Endothelial cell of umbilical vein (primary cell): ENCODE measurements around the gene UPF2. TPM values are rescaled to one million over a fixed set of nuclear protein-coding genes. Genes with fewer than 3 reads are reported as not detected.

ENCODE experiments used
- BruUV-seq: library from RNA; stranded (reverse); fragments of 400-500 nt; replicated peaks from 2 replicates; lab custom pipeline; 2021; lab: Mats Ljungman, UMichigan
- CTCF ChIA-PET: fragments of 300-600, 350-600 bp; sonication (Branson Sonifier 250); formaldehyde crosslinking; loops from one replicate; lab custom pipeline; 2021; ENCODE audit warnings: antibody characterized with exemption, inconsistent platforms; lab: Charles Lee
- POLR2A ChIA-PET: fragments of 300-600, 350-600 bp; sonication (Branson Sonifier 250); formaldehyde crosslinking; loops from one replicate; lab custom pipeline; 2021; ENCODE audit warnings: antibody characterized with exemption, inconsistent platforms; lab: Charles Lee
- DNase-seq: peaks from one replicate; pipeline ENCODE4 v3.0.0-alpha.2; 2011; ENCODE audit warnings: low read depth, low spot score
- FAIRE-seq: peaks from 2 replicates; lab custom pipeline; 2011; peaks lifted over from hg19 to GRCh38; lab: Jason Lieb, UNC
- H2AFZ ChIP-seq: 2 replicates; pipeline ENCODE4 v1.6.0; 2012; ENCODE audit warnings: low read depth, low read length, control low read depth, inconsistent platforms
- H3K27ac ChIP-seq: 2 replicates; pipeline ENCODE4 v1.5.1; 2011; ENCODE audit warnings: low read depth, mild to moderate bottlenecking, control low read depth, low read length, moderate library complexity; ENCODE audit not compliant: insufficient read depth
- H3K27me3 ChIP-seq, 2 experiments: 2 replicates each; pipeline versions ENCODE4 v1.6.0 to v1.6.1; 2011; ENCODE audit warnings: low read length in 2 of 2, mixed read lengths in 1 of 2; ENCODE audit not compliant: control insufficient read depth in 2 of 2, insufficient read depth in 2 of 2
- H3K36me3 ChIP-seq, 2 experiments: 2 replicates in 1 of 2; 3 replicates in 1 of 2; pipeline ENCODE4 v1.5.1; 2011; ENCODE audit warnings: low read length in 2 of 2, mild to moderate bottlenecking in 1 of 2, moderate library complexity in 1 of 2; ENCODE audit not compliant: control insufficient read depth in 2 of 2, insufficient read depth in 2 of 2; ENCODE audit errors: extremely low read depth in 1 of 2
- H3K4me1 ChIP-seq: 3 replicates; pipeline ENCODE4 v1.5.1; 2011; ENCODE audit warnings: mild to moderate bottlenecking, low read length; ENCODE audit not compliant: control insufficient read depth, insufficient read depth; ENCODE audit errors: extremely low read depth
- H3K4me2 ChIP-seq: 2 replicates; pipeline ENCODE4 v1.6.1; 2011; ENCODE audit warnings: low read length, control low read depth, mixed read lengths; ENCODE audit not compliant: insufficient read depth
- H3K4me3 ChIP-seq, 3 experiments: fragments of 200-600 bp in 1 of 3; sonication (generic), shearing (Covaris generic) in 1 of 3; replicated peaks in 1 of 3; 2 replicates each; pipeline ENCODE4 v1.5.1; 2011 to 2016; ENCODE audit warnings: control low read depth in 3 of 3, low read length in 3 of 3, mild to moderate bottlenecking in 2 of 3, inconsistent platforms in 1 of 3, low read depth in 1 of 3, moderate library complexity in 1 of 3; ENCODE audit not compliant: insufficient read depth in 1 of 3
- H3K79me2 ChIP-seq: 2 replicates; pipeline ENCODE4 v1.6.0; 2012; ENCODE audit warnings: low read length, inconsistent platforms; ENCODE audit not compliant: control insufficient read depth, insufficient read depth
- H3K9ac ChIP-seq: replicated peaks from 2 replicates; pipeline ENCODE3; 2011; ENCODE audit warnings: low read length, control low read depth; ENCODE audit not compliant: insufficient read depth; ENCODE audit errors: extremely low read depth
- H3K9me1 ChIP-seq: replicated peaks from 3 replicates; pipeline ENCODE4 v1.6.0; 2011; ENCODE audit warnings: mild to moderate bottlenecking, low read length; ENCODE audit not compliant: control insufficient read depth, insufficient read depth; ENCODE audit errors: extremely low read depth
- H3K9me3 ChIP-seq: replicated peaks from 2 replicates; pipeline ENCODE4 v1.5.1; 2012; ENCODE audit warnings: low read length, inconsistent platforms; ENCODE audit not compliant: control insufficient read depth, insufficient read depth
- H4K20me1 ChIP-seq: replicated peaks from 2 replicates; pipeline ENCODE3; 2011; ENCODE audit warnings: mild to moderate bottlenecking, low read length; ENCODE audit not compliant: control insufficient read depth, insufficient read depth; ENCODE audit errors: extremely low read depth
- EZH2 ChIP-seq: IDR thresholded peaks from 2 replicates; pipeline ENCODE4 v1.6.1; 2012; ENCODE audit warnings: borderline replicate concordance, low read depth, mild to moderate bottlenecking, moderate library complexity, low read length, inconsistent platforms; ENCODE audit not compliant: severe bottlenecking
- FOS ChIP-seq: IDR thresholded peaks from 2 replicates; pipeline ENCODE4 v1.6.1; 2011; ENCODE audit warnings: mild to moderate bottlenecking, low read length, moderate library complexity, borderline replicate concordance; ENCODE audit not compliant: insufficient read depth
- GATA2 ChIP-seq: IDR thresholded peaks from 2 replicates; pipeline ENCODE4 v1.7.0; 2011; ENCODE audit warnings: low read depth, mild to moderate bottlenecking, moderate library complexity, mixed read lengths, low read length; ENCODE audit not compliant: insufficient read length, insufficient read depth
- JUN ChIP-seq: IDR thresholded peaks from 2 replicates; pipeline ENCODE4 v1.6.1; 2011; ENCODE audit warnings: borderline replicate concordance, low read depth; ENCODE audit not compliant: insufficient read length, insufficient read depth
- MAX ChIP-seq: IDR thresholded peaks from 2 replicates; pipeline ENCODE4 v1.6.1; 2011; ENCODE audit not compliant: insufficient read depth, insufficient read length
- MYC ChIP-seq: IDR thresholded peaks from one replicate; pipeline ENCODE4 v1.6.1; 2011; ENCODE audit warnings: mild to moderate bottlenecking, low read depth, low read length
- POLR2A ChIP-seq: IDR thresholded peaks from 2 replicates; pipeline ENCODE4 v1.6.1; 2012; ENCODE audit warnings: low read depth, mild to moderate bottlenecking, control low read depth, low read length
- POLR2AphosphoS5 ChIP-seq: IDR thresholded peaks from 2 replicates; pipeline ENCODE4 v1.6.1; 2012; ENCODE audit warnings: low read depth, mild to moderate bottlenecking, control low read depth, low read length, moderate library complexity; ENCODE audit not compliant: insufficient read depth
- dilution Hi-C: fragments of 300-500 bp; cut with MboI; formaldehyde crosslinking; loops from one replicate; pipeline ENCODE4 v1.15.0; 2019; ENCODE audit warnings: low sequenced_read_pairs; ENCODE audit not compliant: extremely low pct_ligation_motif_present
- intact Hi-C: fragments of 100-400 bp; cut with micrococcal nuclease; formaldehyde crosslinking; loops from one replicate; pipeline ENCODE4 v1.10.0; 2022
- polyA plus RNA-seq, 4 experiments: library from polyadenylated mRNA; depleted of rRNA in 3 of 4; stranded (reverse) in 3 of 4; unstranded in 1 of 4; fragments of >200 nt; gene quantifications; 2 replicates each; pipeline versions ENCODE4 v1.2.1 to v1.2.3, GENCODE V29; 2011 to 2012; ENCODE audit warnings: missing spikeins in 1 of 4
- total RNA-seq: library from RNA; stranded (reverse); gene quantifications from 2 replicates; pipeline ENCODE4 v1.2.3, GENCODE V29; 2021
- TF ChIP-seq, protein P1 (sequence below), 2 donors: IDR thresholded peaks; 1 replicate in 1 of 2; 2 replicates in 1 of 2; pipeline ENCODE4 v1.5.1; 2011; ENCODE audit warnings: low read length in 2 of 2, mild to moderate bottlenecking in 2 of 2, moderate library complexity in 2 of 2, control low read depth in 1 of 2, inconsistent platforms in 1 of 2, low read depth in 1 of 2; ENCODE audit not compliant: insufficient read depth in 1 of 2; ENCODE audit errors: extremely low read depth in 1 of 2

UPF2 gene
- total and polyA plus RNA-seq, 2 donors (not counting 3 experiments of a cell fraction or from before 2014, with no cell fraction given), result 4.8 to 27.7 TPM

GRCh38 chr10:12019283-12019971, 23.2 kb downstream of the UPF2 start:
- Histone ChIP-seq H3K36me3 (no peaks in the 10 kb centered on the region), H3K9ac (no peak overlapping the region), H3K4me3 (no peak overlapping the region), H3K4me2 (no peak overlapping the region), H4K20me1 (no peaks in the 10 kb centered on the region), H3K9me1 (no peaks in the 10 kb centered on the region), H3K27ac (no peak overlapping the region), H3K27me3 (no peaks in the 10 kb centered on the region), H2AFZ (no peak overlapping the region), H3K79me2 (peaks cover 26% of the 10 kb centered on the region), H3K4me1 (no peaks in the 10 kb centered on the region), H3K9me3 (no peaks in the 10 kb centered on the region)
- intact Hi-C loops, result no loop called here
- ChIA-PET CTCF (no interaction called here), POLR2A (no interaction called here)
- FAIRE-seq (no peak), DNase-seq (no peak)
- BruUV-seq, result no TSS peak
- dilution Hi-C loops, result no loop called here
- TF ChIP-seq MYC (no peak), POLR2AphosphoS5 (no peak), EZH2 (no peak), MAX (no peak), FOS (no peak), POLR2A (no peak), JUN (no peak), GATA2 (no peak)
- TF ChIP-seq, protein P1, sequence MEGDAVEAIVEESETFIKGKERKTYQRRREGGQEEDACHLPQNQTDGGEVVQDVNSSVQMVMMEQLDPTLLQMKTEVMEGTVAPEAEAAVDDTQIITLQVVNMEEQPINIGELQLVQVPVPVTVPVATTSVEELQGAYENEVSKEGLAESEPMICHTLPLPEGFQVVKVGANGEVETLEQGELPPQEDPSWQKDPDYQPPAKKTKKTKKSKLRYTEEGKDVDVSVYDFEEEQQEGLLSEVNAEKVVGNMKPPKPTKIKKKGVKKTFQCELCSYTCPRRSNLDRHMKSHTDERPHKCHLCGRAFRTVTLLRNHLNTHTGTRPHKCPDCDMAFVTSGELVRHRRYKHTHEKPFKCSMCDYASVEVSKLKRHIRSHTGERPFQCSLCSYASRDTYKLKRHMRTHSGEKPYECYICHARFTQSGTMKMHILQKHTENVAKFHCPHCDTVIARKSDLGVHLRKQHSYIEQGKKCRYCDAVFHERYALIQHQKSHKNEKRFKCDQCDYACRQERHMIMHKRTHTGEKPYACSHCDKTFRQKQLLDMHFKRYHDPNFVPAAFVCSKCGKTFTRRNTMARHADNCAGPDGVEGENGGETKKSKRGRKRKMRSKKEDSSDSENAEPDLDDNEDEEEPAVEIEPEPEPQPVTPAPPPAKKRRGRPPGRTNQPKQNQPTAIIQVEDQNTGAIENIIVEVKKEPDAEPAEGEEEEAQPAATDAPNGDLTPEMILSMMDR (IDR thresholded peaks at IDR 0.05; ENCODE audit: extremely low read depth in 1 of 2, insufficient read depth in 1 of 2, low read depth in 1 of 2, low read length in 2 of 2), result no peak
